GM12875 (cell line): ENCODE results near the gene ALPK3.

Source experiments
- H3K4me3 ChIP-seq: one replicate; pipeline ENCODE4 v1.5.1; 2011; ENCODE audit warnings: low read depth, low read length, control low read depth
- CTCF ChIP-seq: IDR thresholded peaks from 2 replicates; pipeline ENCODE4 v1.5.1; 2011; ENCODE audit warnings: low read depth, mild to moderate bottlenecking, control low read depth, inconsistent platforms, low read length, moderate library complexity, borderline replicate concordance; ENCODE audit not compliant: insufficient read depth

Gene ALPK3

GRCh38 chr15:84857418-84858004 is 40.4 kb downstream of the ALPK3 start:
- TF ChIP-seq CTCF, result no peak
- H3K4me3 ChIP-seq, result no peak overlapping the region

GRCh38 chr15:84858231-84858630 is 41.1 kb downstream of the ALPK3 start:
- no peak for TF ChIP-seq CTCF
- H3K4me3 ChIP-seq, result no peak overlapping the region

GRCh38 chr15:84859144-84859543 is 42.0 kb downstream of the ALPK3 start:
- TF ChIP-seq CTCF, result no peak
- no peak overlapping the region for H3K4me3 ChIP-seq

DNA sequence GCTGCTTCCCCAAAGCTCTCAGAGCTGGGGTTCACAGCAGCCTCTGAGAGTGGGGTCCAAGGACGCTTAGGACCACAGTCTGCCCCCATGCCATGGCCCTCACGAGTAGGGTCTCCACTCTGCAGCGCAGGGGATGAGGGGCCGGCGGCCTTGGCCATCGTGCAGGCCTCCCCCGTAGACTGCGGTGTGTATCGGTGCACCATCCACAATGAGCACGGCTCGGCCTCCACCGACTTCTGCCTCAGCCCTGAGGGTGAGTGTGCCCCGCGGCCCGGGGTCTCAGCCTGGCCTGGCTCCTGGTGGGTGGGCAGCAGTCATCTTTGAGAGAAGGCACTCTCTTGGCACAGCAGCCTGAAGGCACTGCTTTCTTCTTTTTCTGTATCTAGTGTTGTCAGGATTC is 42.5 kb downstream of the ALPK3 start:
- no peak overlapping the region for H3K4me3 ChIP-seq
- TF ChIP-seq CTCF, result no peak

DNA sequence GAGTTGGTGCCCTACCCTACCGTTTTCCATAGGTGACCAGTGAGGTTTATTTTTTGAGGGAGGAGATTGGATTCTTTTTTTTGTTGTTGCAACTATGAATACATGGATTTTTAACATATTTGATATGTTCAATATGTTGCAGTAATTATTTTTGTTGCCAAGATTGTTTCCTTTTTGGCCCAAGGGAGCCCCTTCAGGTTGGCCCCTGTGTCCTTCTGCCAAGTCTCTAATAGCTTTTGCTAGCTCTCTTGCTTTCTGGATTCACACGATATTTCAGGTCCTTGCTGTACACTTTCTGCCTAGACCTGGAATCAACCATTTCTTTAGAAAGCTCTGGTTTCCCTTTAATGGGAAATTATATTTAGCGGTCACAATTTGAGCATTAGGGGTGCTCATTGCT is 44.6 kb downstream of the ALPK3 start:
- no peak for TF ChIP-seq CTCF
- no peak overlapping the region for H3K4me3 ChIP-seq

GRCh38 chr15:84862214-84862975 is 45.2 kb downstream of the ALPK3 start:
- no peak for TF ChIP-seq CTCF
- H3K4me3 ChIP-seq, result no peak overlapping the region
